Hepatocyte (in vitro differentiated cells): Measurements from ENCODE around the gene TRIM59.
"Not testable (repeated sequence)": the region's sequence is repeated elsewhere in the genome, so short reads cannot be mapped to it uniquely, and the experiment has no call there.

ENCODE experiments used
- EZH2 ChIP-seq: fragments of 200-600 bp; sonication (generic); IDR thresholded peaks from 2 replicates; pipeline ENCODE4 v1.6.1; 2016; ENCODE audit warnings: antibody characterized with exemption, mild to moderate bottlenecking, borderline replicate concordance
- TF ChIP-seq, protein P1 (sequence below): fragments of 200-600 bp; sonication (generic); IDR thresholded peaks from 2 replicates; pipeline ENCODE4 v1.5.1; 2016; ENCODE audit warnings: antibody characterized with exemption, mild to moderate bottlenecking; ENCODE audit not compliant: poor library complexity

- TF ChIP-seq EZH2, result not testable (repeated sequence)
- TF ChIP-seq, protein P1, sequence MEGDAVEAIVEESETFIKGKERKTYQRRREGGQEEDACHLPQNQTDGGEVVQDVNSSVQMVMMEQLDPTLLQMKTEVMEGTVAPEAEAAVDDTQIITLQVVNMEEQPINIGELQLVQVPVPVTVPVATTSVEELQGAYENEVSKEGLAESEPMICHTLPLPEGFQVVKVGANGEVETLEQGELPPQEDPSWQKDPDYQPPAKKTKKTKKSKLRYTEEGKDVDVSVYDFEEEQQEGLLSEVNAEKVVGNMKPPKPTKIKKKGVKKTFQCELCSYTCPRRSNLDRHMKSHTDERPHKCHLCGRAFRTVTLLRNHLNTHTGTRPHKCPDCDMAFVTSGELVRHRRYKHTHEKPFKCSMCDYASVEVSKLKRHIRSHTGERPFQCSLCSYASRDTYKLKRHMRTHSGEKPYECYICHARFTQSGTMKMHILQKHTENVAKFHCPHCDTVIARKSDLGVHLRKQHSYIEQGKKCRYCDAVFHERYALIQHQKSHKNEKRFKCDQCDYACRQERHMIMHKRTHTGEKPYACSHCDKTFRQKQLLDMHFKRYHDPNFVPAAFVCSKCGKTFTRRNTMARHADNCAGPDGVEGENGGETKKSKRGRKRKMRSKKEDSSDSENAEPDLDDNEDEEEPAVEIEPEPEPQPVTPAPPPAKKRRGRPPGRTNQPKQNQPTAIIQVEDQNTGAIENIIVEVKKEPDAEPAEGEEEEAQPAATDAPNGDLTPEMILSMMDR, result not testable (repeated sequence)
Measured at GRCh38 chr3:160452251-160452650, 2.7 kb upstream of the TRIM59 start.
